Stomach smooth muscle (tissue), 2 donors: ENCODE data around the gene CCDC6.

ENCODE experiments used
- H3K27ac ChIP-seq: one replicate; pipeline ENCODE4 v1.7.0; 2013; ENCODE audit warnings: mild to moderate bottlenecking, low read length, inconsistent platforms
- H3K27me3 ChIP-seq, 2 donors: one replicate each; pipeline ENCODE4 v1.7.0; 2013; ENCODE audit warnings: low read length in 2 of 2; ENCODE audit not compliant: insufficient read depth in 2 of 2, control insufficient read depth in 1 of 2
- H3K36me3 ChIP-seq, 2 donors: one replicate each; pipeline ENCODE4 v1.7.0; 2013; ENCODE audit warnings: low read length in 2 of 2; ENCODE audit not compliant: control insufficient read depth in 2 of 2, insufficient read depth in 2 of 2
- H3K4me1 ChIP-seq: one replicate; pipeline ENCODE4 v1.7.0; 2013; ENCODE audit warnings: low read length; ENCODE audit not compliant: control insufficient read depth, insufficient read depth
- H3K4me3 ChIP-seq, 2 donors: one replicate each; pipeline ENCODE4 v1.7.0; 2013; ENCODE audit warnings: low read length in 2 of 2
- H3K9ac ChIP-seq, 2 donors: one replicate each; pipeline ENCODE4 v1.7.0; 2013; ENCODE audit warnings: low read length in 2 of 2, mild to moderate bottlenecking in 1 of 2
- H3K9me3 ChIP-seq, 2 donors: one replicate each; pipeline ENCODE4 v1.7.0; 2013; ENCODE audit warnings: low read length in 2 of 2; ENCODE audit not compliant: control insufficient read depth in 2 of 2
- donor health status: healthy.
- donor health status: Pancreatic carcinoma.

CCDC6 gene

GRCh38 chr10:59905731-59906416, 482 bp downstream of the CCDC6 start:
- Histone ChIP-seq H3K9ac (peak overlapping the region; percentile 89 to 94), H3K9me3 (no peaks in the 10 kb centered on the region), H3K4me3 (peak overlapping the region; percentile 92 to 97), H3K27me3 (no peaks in the 10 kb centered on the region), H3K36me3 (no peaks in the 10 kb centered on the region), H3K27ac (peak overlapping the region; percentile 89), H3K4me1 (peaks cover 20% of the 10 kb centered on the region)

GRCh38 chr10:59905066-59905730, 1.2 kb downstream of the CCDC6 start:
- H3K27ac ChIP-seq = peak overlapping the region; percentile 89
- peaks cover 22% of the 10 kb centered on the region for H3K4me1 ChIP-seq
- H3K36me3 ChIP-seq = peaks cover 0 to 2% of the 10 kb centered on the region in 2 donors
- no peaks in the 10 kb centered on the region for H3K27me3 ChIP-seq
- peak overlapping the region; percentile 89 to 94 for H3K9ac ChIP-seq
- no peaks in the 10 kb centered on the region for H3K9me3 ChIP-seq
- H3K4me3 ChIP-seq = peak overlapping the region; percentile 92 to 97

- Histone ChIP-seq H3K27ac (peak overlapping the region; percentile 89), H3K27me3 (no peaks in the 10 kb centered on the region), H3K9me3 (no peaks in the 10 kb centered on the region), H3K9ac (peak overlapping the region; percentile 89 to 94), H3K36me3 (peaks cover 0 to 5% of the 10 kb centered on the region in 2 donors), H3K4me1 (peaks cover 23% of the 10 kb centered on the region), H3K4me3 (peak overlapping the region; percentile 92 to 97)
Measured at GRCh38 chr10:59904426-59905065, 1.8 kb downstream of the CCDC6 start.

GRCh38 chr10:59903871-59904270, 2.5 kb downstream of the CCDC6 start:
- Histone ChIP-seq H3K27me3 (no peaks in the 10 kb centered on the region), H3K4me1 (peaks cover 29% of the 10 kb centered on the region), H3K9me3 (no peaks in the 10 kb centered on the region), H3K4me3 (peak overlapping the region; percentile 92 to 97), H3K27ac (peak overlapping the region; percentile 42), H3K9ac (peak overlapping the region in 1 of 2 donors; percentile 94), H3K36me3 (peaks cover 0 to 7% of the 10 kb centered on the region in 2 donors)

GRCh38 chr10:59902016-59902415, 4.3 kb downstream of the CCDC6 start:
- Histone ChIP-seq H3K36me3 (peaks cover 0 to 7% of the 10 kb centered on the region in 2 donors), H3K27me3 (no peaks in the 10 kb centered on the region), H3K4me3 (no peak overlapping the region), H3K9me3 (no peaks in the 10 kb centered on the region), H3K4me1 (peaks cover 45% of the 10 kb centered on the region), H3K9ac (no peak overlapping the region), H3K27ac (no peak overlapping the region)

- Histone ChIP-seq H3K9me3 (no peaks in the 10 kb centered on the region), H3K4me3 (no peak overlapping the region), H3K27me3 (no peaks in the 10 kb centered on the region), H3K36me3 (peaks cover 0 to 7% of the 10 kb centered on the region in 2 donors), H3K9ac (no peak overlapping the region), H3K4me1 (peaks cover 46% of the 10 kb centered on the region), H3K27ac (no peak overlapping the region)
Measured at GRCh38 chr10:59901470-59901869, 4.9 kb downstream of the CCDC6 start.

- H3K4me3 ChIP-seq = no peak overlapping the region
- no peaks in the 10 kb centered on the region for H3K9me3 ChIP-seq
- no peak overlapping the region for H3K9ac ChIP-seq
- H3K27me3 ChIP-seq = no peaks in the 10 kb centered on the region
- peaks cover 58% of the 10 kb centered on the region for H3K4me1 ChIP-seq
- no peak overlapping the region for H3K27ac ChIP-seq
- peaks cover 0 to 7% of the 10 kb centered on the region in 2 donors for H3K36me3 ChIP-seq
Measured at GRCh38 chr10:59900048-59900727, 6.2 kb downstream of the CCDC6 start.

GRCh38 chr10:59898125-59898835, 8.1 kb downstream of the CCDC6 start:
- Histone ChIP-seq H3K36me3 (peaks cover 0 to 7% of the 10 kb centered on the region in 2 donors), H3K9me3 (no peaks in the 10 kb centered on the region), H3K4me3 (peak overlapping the region in 1 of 2 donors; percentile 30), H3K4me1 (peaks cover 66% of the 10 kb centered on the region), H3K27ac (peak overlapping the region; percentile 41), H3K9ac (peak overlapping the region in 1 of 2 donors; percentile 3), H3K27me3 (no peaks in the 10 kb centered on the region)

GRCh38 chr10:59896191-59896590, 10.2 kb downstream of the CCDC6 start:
- Histone ChIP-seq H3K36me3 (peaks cover 0 to 7% of the 10 kb centered on the region in 2 donors), H3K4me3 (peak overlapping the region in 1 of 2 donors; percentile 22), H3K27me3 (no peaks in the 10 kb centered on the region), H3K9ac (no peak overlapping the region), H3K27ac (peak overlapping the region; percentile 37), H3K9me3 (no peaks in the 10 kb centered on the region), H3K4me1 (peaks cover 85% of the 10 kb centered on the region)

- H3K27me3 ChIP-seq = no peaks in the 10 kb centered on the region
- peaks cover 86% of the 10 kb centered on the region for H3K4me1 ChIP-seq
- H3K9me3 ChIP-seq = no peaks in the 10 kb centered on the region
- peaks cover 0 to 7% of the 10 kb centered on the region in 2 donors for H3K36me3 ChIP-seq
- no peak overlapping the region for H3K4me3 ChIP-seq
- peak overlapping the region; percentile 37 for H3K27ac ChIP-seq
- no peak overlapping the region for H3K9ac ChIP-seq
Measured at GRCh38 chr10:59895629-59896116, 10.7 kb downstream of the CCDC6 start.
